GM10847 (cell line): ENCODE data around the gene TMEM258.

ENCODE experiments used
- POLR2A ChIP-seq: IDR thresholded peaks from 2 replicates; pipeline ENCODE4 v1.6.1; 2011; ENCODE audit not compliant: insufficient read length; ENCODE audit errors: extremely low read depth

TMEM258 gene

GRCh38 chr11:61791737-61792309, 576 bp downstream of the TMEM258 start:
- no peak for TF ChIP-seq POLR2A

DNA sequence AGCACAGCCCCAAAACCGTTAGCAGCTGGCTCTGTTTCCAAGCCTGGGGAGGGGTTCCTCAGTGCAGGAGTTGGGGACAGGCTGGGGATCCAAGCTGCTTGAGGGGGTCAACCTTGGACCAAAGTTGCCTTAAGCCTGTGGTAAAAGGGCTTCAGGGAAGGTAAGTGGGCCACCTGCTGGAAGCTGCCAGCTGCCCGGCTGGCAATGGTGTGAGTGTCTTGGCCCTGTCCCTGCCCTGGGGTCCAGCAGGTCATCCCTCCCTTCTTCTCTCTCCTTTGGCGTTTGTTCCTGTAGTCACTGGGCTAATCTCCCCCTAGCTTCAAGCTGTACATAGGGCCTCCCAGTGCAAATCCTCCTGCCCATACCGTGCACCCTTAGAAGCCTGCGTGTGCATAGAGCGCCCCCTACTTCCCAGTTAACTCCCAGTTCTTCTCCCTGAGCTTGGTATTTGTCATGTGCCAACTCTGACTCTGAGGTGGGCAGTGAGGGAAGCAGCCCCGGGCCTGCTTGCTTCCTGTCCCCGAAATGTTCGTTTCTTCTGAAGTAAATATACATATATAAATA, 4.4 kb downstream of the TMEM258 start:
- no peak for TF ChIP-seq POLR2A

DNA sequence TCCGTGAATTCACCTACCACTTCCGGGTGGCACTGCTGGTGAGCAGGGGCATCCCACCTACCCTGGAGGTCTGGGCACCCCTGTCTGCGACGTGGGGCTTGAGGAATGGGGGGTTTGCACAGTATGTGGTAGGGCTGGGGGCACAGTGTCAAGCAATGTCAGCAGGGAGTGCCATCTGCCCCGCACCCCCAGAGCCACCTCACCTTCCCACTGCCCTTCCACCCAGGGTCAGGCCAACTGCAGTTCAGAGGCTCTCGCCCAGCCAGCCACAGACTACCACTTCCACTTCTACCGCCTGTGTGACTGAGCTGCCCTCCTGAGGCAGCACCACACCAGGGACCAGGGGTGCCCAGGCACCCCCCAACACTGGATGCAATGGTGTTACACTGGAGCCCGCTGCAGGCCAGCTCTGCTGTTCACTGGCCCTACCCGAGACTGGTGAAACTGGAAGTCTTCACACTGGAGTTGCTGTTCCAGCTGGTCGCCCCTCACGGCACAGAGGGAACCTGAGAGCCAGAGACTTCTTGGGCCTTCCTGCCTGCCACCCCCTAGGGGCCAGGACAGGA, 6.5 kb downstream of the TMEM258 start:
- no peak for TF ChIP-seq POLR2A

GRCh38 chr11:61784506-61784805, 7.9 kb downstream of the TMEM258 start:
- TF ChIP-seq POLR2A: no peak

GRCh38 chr11:61783717-61784505, 8.5 kb downstream of the TMEM258 start:
- no peak for TF ChIP-seq POLR2A

DNA sequence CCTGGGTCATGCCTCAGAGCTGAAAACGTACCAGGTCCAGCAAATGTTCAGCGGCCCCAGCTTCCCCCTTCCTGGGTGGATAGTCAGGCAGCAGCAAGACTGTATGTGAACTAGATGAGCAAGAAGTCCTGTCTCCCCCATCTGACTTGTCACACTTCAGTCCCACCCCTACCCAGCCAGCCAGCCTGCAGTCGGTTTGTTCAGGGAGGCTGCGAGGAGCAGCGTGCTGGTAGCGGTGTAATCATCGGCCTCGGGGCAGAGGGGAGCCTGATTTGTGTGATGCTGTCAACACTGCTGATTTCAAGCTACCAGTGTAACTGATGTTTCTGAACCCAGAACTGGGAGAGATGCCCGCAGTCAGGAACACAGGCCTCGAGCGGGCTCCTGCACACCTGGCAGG, 9.6 kb downstream of the TMEM258 start:
- no peak for TF ChIP-seq POLR2A

- no peak for TF ChIP-seq POLR2A
Observed at GRCh38 chr11:61782299-61782698, 10.1 kb downstream of the TMEM258 start.

- no peak for TF ChIP-seq POLR2A
Observed at GRCh38 chr11:61781585-61781984, 10.8 kb downstream of the TMEM258 start.

GRCh38 chr11:61780581-61781162, 11.7 kb downstream of the TMEM258 start:
- TF ChIP-seq POLR2A: no peak

DNA sequence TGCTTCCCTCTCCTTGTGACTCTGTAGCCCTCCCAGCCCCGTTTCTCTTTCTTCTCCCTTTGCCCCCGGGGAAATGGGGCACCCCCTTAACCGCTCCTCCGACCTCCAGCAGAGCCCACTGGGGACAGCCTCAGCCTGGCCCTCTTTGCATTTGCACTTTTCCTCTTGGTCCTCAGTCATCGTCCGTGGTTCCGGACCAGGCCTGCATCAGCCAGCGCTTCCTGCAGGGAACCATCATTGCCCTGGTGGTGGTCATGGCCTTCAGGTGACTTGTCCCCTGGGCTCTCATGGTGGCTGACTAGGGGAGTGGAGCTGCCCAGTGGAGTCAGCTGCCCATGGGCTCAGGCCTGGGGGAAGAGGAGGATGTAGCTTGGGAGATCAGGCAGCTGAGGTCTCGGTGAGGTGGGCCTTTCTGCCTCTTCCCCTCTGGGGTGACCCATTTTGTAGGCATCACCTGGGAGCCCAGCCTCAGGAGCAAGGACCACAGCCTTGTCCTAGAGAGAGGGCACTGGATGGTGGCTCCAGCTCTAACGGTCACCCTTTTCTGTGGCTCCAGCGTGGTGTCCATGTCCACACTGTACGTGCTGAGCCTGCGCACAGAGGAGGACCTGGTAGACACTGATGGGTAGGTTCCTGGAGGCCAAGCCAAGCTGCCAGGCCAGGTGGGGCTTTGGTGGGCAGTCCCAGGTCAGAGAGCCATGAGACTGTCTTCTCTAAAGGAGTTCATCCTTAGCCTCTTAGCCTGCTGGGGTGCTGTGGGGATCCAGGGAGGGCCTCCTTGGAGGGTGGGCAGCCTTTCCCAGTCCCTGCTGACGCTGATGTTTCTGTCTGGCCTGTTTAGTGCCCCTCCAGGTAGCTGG, 12.5 kb downstream of the TMEM258 start:
- no peak for TF ChIP-seq POLR2A

GRCh38 chr11:61778920-61779650, 13.3 kb downstream of the TMEM258 start:
- no peak for TF ChIP-seq POLR2A

DNA sequence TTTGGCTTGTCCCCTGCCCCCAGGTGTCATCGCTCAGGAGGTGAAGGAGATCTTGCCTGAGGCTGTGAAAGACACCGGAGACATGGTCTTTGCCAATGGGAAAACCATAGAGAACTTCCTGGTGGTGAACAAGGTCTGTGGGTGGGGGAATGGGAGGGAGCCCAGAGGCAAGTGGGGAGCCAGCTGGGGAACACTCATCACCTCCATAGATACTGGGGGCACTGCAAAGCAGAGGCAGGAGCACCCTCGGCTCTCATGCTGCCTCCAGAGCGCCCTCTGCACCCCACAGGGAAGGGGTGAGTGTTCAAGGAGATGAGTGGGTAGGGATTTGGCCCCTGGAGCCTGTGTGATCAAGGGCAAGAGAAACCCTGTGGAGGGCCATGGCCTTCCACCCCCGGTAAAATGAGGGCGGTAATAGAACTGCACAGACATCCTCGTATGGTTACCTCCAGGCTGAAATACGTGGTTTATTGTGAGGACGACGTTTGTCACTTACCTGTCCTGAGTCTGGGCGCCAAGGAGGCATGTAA, 14.0 kb downstream of the TMEM258 start:
- TF ChIP-seq POLR2A: no peak

DNA sequence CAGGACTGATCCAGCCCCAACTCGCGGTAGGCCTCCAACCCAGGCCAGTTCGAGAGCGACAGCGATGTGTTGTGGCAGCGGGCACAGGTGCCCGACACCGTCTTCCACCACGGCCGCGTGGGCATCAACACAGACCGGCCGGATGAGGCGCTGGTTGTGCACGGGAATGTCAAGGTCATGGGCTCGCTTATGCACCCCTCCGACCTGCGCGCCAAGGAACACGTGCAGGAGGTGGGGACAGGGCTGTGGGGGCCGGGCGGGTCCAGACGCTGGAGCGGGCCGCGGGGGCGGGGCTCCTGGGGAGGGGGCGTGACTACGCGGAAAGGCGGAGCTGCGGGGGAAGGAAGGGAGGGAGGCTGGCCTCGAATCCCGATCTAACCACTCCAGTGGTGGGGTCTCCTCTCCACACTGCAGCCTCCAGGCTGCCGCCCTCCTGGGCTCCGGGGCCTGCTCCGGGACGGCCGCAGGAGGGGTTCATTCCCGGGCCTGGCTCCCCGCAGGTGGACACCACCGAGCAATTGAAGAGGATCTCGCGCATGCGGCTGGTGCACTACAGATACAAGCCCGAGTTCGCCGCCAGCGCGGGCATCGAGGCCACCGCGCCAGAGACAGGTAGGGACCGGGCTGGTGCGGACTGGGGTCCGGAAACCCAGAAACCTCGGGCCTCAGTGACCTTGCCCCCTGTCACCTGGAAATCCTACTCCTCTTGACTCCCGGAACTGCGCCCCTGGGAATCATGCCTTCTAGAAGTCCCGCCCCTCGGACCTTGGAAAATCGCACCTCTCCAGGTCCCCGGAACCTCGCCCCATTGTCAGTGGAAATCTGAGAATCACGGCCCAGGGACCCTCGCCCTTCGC, 14.9 kb downstream of the TMEM258 start:
- TF ChIP-seq POLR2A: no peak

GRCh38 chr11:61776561-61777075, 15.8 kb downstream of the TMEM258 start:
- TF ChIP-seq POLR2A: no peak
